Omental fat pad (tissue), 4 donors: ENCODE data around the gene MEP1B. TPM values are rescaled to one million over a fixed set of nuclear protein-coding genes. Genes with fewer than 3 reads are reported as not detected.

Experiments used
- ATAC-seq: fragments of 150-250 bp; one replicate; pipeline ENCODE4 v1.9.1; 2016; ENCODE audit warnings: mild to moderate bottlenecking, moderate library complexity; ENCODE audit not compliant: low FRiP score
- DNase-seq: peaks from one replicate; pipeline ENCODE4 v3.0.0-alpha.2; 2019; ENCODE audit warnings: low spot score
- total RNA-seq, 4 donors: library from RNA; depleted of rRNA; stranded (reverse); fragments of >200 nt; gene quantifications; one replicate each; pipeline ENCODE4 v1.1.0, GENCODE V29; 2016
- TF ChIP-seq, protein P1 (sequence below), 3 donors: fragments of 450-650 bp; IDR thresholded peaks; one replicate each; pipeline ENCODE4 v1.5.1; 2016 to 2017; ENCODE audit warnings: antibody characterized with exemption in 3 of 3, mild to moderate bottlenecking in 3 of 3, moderate library complexity in 2 of 3

Gene MEP1B
- total RNA-seq, 4 donors from 2014 or later: 0.32 TPM; not detected in 3

DNA sequence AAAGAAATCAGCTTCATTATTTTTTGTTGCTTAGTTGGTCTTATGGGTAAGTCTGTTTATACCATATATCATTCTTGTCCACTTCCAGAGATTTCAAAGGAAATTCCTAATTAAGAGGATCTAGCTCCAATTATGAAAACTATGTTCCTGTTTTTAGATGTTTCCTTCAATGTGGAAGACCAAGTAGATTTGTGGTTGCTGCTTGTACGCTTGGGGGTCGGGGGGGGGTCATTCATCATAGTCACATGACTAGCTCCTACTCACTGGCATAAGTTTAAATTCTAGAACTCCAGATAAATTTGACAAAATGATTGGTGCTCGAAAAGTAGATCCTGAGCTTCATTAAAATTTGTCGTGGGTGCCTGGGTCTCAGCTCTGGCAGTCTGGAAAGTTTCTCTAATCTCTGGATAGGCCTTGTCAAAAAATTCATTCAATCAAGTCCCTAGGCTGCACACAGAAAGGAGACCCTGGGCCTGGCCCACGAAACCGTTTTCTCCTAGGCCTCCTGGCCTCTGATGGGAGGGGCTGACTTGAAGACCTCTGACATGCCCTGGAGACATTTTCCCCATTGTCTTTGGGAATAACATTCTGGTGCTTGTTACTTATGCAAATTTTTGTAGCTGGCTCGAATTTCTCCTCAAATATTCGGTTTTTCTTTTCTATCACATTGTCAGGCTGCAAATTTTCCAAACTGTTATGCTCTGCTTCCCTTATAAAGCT, 62.5 kb downstream of the MEP1B start:
- TF ChIP-seq, protein P1, sequence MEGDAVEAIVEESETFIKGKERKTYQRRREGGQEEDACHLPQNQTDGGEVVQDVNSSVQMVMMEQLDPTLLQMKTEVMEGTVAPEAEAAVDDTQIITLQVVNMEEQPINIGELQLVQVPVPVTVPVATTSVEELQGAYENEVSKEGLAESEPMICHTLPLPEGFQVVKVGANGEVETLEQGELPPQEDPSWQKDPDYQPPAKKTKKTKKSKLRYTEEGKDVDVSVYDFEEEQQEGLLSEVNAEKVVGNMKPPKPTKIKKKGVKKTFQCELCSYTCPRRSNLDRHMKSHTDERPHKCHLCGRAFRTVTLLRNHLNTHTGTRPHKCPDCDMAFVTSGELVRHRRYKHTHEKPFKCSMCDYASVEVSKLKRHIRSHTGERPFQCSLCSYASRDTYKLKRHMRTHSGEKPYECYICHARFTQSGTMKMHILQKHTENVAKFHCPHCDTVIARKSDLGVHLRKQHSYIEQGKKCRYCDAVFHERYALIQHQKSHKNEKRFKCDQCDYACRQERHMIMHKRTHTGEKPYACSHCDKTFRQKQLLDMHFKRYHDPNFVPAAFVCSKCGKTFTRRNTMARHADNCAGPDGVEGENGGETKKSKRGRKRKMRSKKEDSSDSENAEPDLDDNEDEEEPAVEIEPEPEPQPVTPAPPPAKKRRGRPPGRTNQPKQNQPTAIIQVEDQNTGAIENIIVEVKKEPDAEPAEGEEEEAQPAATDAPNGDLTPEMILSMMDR (IDR thresholded peaks at IDR 0.05): no peak
- ATAC-seq (no peak), DNase-seq (no peak)

DNA sequence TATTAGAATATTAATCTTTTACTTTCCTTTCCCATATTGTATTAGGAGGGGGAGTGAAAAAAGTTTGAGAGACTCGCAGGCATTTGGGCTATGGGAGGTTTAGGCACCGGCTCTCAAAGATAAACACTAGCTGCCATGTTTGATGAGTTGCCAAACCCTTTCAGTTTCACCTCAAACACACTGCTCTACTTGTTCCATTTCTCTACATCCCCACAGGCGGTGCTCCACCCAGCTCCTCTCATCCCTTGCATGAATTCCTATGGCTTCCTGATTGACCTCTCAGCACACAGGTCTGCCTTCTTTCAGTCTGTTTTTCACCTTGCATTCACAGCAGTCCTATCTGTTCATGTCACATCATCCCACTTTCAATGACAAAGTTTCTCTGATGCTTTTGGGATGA, 65.7 kb downstream of the MEP1B start:
- TF ChIP-seq, protein P1 (IDR thresholded peaks at IDR 0.05): no peak
- DNase-seq (no peak), ATAC-seq (no peak)

DNA sequence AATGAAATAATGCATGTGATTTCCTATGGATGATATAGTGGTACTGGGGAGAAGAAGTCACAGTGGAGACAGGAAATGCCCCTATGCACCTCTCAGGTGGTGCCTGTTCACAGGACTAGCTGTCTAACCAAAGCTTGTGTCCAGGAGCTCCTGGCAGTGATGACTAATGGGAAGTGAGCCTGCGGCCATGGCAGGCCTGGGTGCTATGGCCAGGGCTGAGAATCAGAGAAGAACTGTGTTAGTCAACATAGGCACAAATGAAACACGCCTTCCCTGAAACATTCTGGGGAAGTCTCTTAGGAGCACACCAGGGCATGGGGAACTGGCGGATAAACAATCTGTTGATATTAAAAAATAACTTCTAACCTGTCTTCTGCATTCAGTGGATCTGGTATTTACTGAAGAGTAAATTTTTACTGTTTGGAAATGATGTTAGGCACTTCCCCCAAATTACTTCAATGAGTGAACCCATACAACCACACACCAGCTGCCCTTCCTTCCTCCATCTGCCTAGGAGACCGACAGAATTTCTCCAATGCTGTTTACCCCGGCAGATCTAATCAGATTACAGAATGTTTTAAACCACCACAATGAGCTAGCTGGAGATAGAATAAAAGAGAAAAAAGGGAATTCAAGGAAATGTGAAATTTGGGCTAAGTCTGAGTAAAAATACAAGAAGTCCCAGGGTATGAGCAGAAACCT, 67.4 kb downstream of the MEP1B start:
- ATAC-seq: no peak
- TF ChIP-seq, protein P1 (IDR thresholded peaks at IDR 0.05): no peak
- no peak for DNase-seq

DNA sequence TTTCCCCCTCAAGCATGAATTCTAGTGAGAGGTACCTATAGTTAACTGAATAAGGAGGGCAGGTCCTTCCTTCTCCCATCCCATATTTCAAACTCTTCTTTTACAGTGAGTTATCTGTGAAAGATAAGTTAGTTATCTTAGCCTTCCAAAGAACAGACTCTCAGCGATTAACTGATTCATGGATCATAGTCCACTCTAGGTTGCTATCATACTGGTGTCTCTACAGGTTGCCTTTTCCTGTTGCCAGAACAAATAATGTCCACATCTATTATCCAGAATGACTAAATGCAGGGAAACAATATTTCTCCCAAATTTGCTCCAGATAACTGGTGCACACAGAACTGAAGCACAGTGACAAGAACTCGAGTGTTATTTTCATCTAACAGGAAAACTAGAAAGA, 68.3 kb downstream of the MEP1B start:
- no peak for ATAC-seq
- DNase-seq: no peak
- TF ChIP-seq, protein P1 (IDR thresholded peaks at IDR 0.05): no peak

DNA sequence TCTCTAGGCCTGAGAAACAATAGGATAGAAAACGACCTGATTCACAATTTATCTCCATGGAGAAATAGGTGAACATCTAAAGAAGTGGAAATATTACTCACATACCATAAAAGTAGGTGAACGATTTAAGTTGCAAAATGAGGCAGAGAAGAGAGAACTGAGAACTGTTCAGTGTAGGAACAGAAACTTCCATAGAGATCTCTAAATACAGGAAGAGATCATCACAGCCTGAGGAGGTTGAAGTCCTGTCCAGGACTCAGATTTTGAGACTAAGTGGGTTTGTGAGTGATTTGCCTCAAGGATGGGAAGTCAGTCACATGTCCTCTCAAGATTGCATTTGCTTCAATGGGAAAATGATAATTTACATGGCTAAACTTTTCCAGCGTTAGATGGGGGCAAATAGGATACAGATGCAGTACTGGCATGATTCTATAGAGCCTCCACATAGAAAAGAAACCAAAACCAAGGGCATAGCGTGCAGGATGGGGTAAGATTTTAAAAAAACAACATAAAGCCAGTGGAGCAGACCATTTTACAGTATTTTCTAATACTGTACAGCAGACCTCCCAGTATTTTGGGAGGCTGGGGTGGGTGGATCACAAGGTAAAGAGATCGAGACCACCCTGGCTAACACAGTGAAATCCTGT, 68.8 kb downstream of the MEP1B start:
- TF ChIP-seq, protein P1 (IDR thresholded peaks at IDR 0.05): no peak
- ATAC-seq (no peak), DNase-seq (no peak)

DNA sequence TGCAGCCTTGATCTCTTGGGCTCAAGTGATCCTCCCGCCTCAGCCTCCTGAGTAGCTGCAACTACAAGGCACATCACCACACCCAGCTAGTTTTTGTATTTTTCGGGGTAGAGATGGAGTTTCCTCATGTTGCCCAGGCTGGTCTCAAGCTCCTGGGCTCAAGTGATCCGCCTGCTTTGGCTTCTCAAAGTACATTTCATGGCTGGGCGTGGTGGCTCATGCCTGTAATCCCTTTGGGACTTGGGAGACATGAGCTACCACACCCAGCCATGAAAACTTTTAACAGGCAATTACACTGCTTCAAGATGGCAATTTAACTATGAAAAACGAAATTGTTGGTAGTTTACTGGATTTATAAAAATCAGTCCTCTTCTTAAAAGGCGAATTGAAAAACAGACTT, 69.7 kb downstream of the MEP1B start:
- TF ChIP-seq, protein P1 (IDR thresholded peaks at IDR 0.05): no peak
- DNase-seq (no peak), ATAC-seq (no peak)
